ENCODE data around the gene UBAP1L. TPM values are rescaled to one million over a fixed set of nuclear protein-coding genes. Genes with fewer than 3 reads are reported as not detected.

UBAP1L gene
- polyA plus RNA-seq, 1 donor (not counting 4 experiments of a cell fraction or from before 2014, with no cell fraction given), result 0.55 TPM

DNA sequence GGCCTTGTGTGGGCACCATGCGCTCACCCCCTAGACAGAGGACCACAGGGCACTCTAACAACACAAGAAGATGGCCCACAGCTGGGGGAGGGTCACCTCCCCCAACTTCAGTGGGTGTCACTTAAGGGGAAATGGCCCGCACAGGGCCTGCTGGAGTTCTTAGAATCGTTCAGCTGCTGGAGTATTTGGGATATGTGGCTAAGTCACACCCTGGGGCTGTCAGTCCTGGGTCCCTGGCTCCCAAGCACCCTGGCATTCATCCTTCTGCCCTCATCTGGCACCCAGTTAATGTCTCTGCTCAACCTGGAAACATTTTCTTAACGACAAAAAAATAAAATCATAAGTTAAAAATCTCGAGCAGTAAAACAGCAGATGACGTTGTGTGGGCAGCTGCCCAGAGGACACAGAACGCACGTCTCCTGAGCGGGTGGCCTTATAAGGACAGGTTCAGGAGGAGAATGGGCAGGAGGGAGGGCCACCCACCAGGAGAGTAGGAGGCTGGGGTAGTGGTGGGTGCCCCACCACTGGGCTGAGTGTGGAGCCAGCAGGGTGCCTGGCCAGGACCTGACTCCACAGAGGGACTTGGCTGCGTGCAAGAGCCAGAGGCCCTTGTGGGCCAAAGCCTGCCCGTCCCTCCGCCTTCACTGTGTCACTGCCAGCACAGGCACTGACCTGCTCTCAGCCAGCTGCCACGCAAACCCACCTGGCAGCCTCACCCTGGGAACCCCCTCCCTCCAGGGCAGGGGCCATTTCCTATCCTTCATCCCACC lies 26.9 kb downstream of the UBAP1L start:
- Histone ChIP-seq H3K27ac (ENCODE audit: control insufficient read depth, insufficient read depth, low read length) (no peak overlapping the region), H3K27me3 (ENCODE audit: control insufficient read depth, extremely low read depth, insufficient read depth, low read length) (peaks cover 7% of the 10 kb centered on the region), H3K79me2 (ENCODE audit: control insufficient read depth, insufficient read depth, low read length) (no peaks in the 10 kb centered on the region), H3K36me3 (ENCODE audit: control insufficient read depth in 2 of 2, extremely low read depth in 1 of 2, insufficient read depth in 2 of 2, low read length in 2 of 2) (no peaks in the 10 kb centered on the region), H3K4me1 (ENCODE audit: control insufficient read depth, extremely low read depth, insufficient read depth, low read length) (peaks cover 4% of the 10 kb centered on the region), H3K9ac (ENCODE audit: control insufficient read depth, extremely low read depth, insufficient read depth, low read length) (no peak overlapping the region), H3K9me3 (ENCODE audit: control insufficient read depth, low read depth, low read length) (no peaks in the 10 kb centered on the region), H3K4me2 (ENCODE audit: control insufficient read depth, extremely low read depth, insufficient read depth, low read depth, low read length) (no peak overlapping the region), H3K9me1 (ENCODE audit: control insufficient read depth, extremely low read depth, insufficient read depth, low read length) (no peaks in the 10 kb centered on the region), H2AFZ (ENCODE audit: control insufficient read depth, low read length) (no peak overlapping the region), H3K4me3 (ENCODE audit: control insufficient read depth in 2 of 3, extremely low read depth in 1 of 3, insufficient read depth in 2 of 3, low read depth in 1 of 3, low read length in 3 of 3) (no peak overlapping the region), H4K20me1 (ENCODE audit: control insufficient read depth, extremely low read depth, insufficient read depth, low read length) (no peaks in the 10 kb centered on the region)
- no peak for TF ChIP-seq EZH2 (IDR thresholded peaks at IDR 0.05; ENCODE audit: low read length)
- TF ChIP-seq, protein P1, sequence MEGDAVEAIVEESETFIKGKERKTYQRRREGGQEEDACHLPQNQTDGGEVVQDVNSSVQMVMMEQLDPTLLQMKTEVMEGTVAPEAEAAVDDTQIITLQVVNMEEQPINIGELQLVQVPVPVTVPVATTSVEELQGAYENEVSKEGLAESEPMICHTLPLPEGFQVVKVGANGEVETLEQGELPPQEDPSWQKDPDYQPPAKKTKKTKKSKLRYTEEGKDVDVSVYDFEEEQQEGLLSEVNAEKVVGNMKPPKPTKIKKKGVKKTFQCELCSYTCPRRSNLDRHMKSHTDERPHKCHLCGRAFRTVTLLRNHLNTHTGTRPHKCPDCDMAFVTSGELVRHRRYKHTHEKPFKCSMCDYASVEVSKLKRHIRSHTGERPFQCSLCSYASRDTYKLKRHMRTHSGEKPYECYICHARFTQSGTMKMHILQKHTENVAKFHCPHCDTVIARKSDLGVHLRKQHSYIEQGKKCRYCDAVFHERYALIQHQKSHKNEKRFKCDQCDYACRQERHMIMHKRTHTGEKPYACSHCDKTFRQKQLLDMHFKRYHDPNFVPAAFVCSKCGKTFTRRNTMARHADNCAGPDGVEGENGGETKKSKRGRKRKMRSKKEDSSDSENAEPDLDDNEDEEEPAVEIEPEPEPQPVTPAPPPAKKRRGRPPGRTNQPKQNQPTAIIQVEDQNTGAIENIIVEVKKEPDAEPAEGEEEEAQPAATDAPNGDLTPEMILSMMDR (optimal IDR thresholded peaks at IDR 0.05 in 1 of 3, IDR thresholded peaks at IDR 0.05 in 1 of 3, conservative IDR thresholded peaks at IDR 0.05 in 1 of 3; ENCODE audit: extremely low read depth in 1 of 3, insufficient read depth in 2 of 3, low read length in 3 of 3), result no peak
- no peak for DNase-seq (ENCODE audit: low read depth, low spot score)
- no peak for FAIRE-seq
- dilution Hi-C loops (cut with MboI; ENCODE audit: extremely low pct_ligation_motif_present, low sequenced_read_pairs), result no loop called here

DNA sequence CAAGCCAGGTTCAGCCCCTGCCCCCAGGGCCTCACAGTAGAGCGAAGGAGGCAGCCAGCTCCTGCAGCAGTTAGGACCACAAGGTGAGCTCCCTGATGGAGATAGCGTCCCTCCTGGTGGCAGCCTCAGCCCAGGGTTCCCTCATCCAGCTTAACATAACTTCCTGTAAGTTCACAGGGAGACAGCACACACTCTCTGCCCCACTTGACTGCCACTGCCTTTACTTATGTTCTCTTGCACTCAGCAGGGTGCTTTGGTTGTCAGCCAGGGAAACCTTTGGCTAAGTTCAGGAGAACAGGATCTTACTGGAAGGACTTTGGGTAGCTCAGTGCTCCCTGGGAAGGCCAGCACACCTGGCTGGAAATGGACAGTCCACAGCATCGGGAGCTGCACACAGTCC lies 27.6 kb downstream of the UBAP1L start:
- no peak overlapping the region for H3K9ac ChIP-seq (ENCODE audit: control insufficient read depth, extremely low read depth, insufficient read depth, low read length)
- H3K9me1 ChIP-seq (ENCODE audit: control insufficient read depth, extremely low read depth, insufficient read depth, low read length), result no peaks in the 10 kb centered on the region
- DNase-seq (ENCODE audit: low read depth, low spot score), result no peak
- H3K79me2 ChIP-seq (ENCODE audit: control insufficient read depth, insufficient read depth, low read length), result no peaks in the 10 kb centered on the region
- H3K4me3 ChIP-seq (ENCODE audit: control insufficient read depth in 2 of 3, extremely low read depth in 1 of 3, insufficient read depth in 2 of 3, low read depth in 1 of 3, low read length in 3 of 3), result no peak overlapping the region
- no peak overlapping the region for H3K4me2 ChIP-seq (ENCODE audit: control insufficient read depth, extremely low read depth, insufficient read depth, low read depth, low read length)
- no peak overlapping the region for H2AFZ ChIP-seq (ENCODE audit: control insufficient read depth, low read length)
- dilution Hi-C loops (cut with MboI; ENCODE audit: extremely low pct_ligation_motif_present, low sequenced_read_pairs), result no loop called here
- TF ChIP-seq EZH2 (IDR thresholded peaks at IDR 0.05; ENCODE audit: low read length), result no peak
- TF ChIP-seq, protein P1 (optimal IDR thresholded peaks at IDR 0.05 in 1 of 3, IDR thresholded peaks at IDR 0.05 in 1 of 3, conservative IDR thresholded peaks at IDR 0.05 in 1 of 3; ENCODE audit: extremely low read depth in 1 of 3, insufficient read depth in 2 of 3, low read length in 3 of 3), result no peak
- peaks cover 4% of the 10 kb centered on the region for H3K4me1 ChIP-seq (ENCODE audit: control insufficient read depth, extremely low read depth, insufficient read depth, low read length)
- peaks cover 10% of the 10 kb centered on the region for H3K27me3 ChIP-seq (ENCODE audit: control insufficient read depth, extremely low read depth, insufficient read depth, low read length)
- no peaks in the 10 kb centered on the region for H4K20me1 ChIP-seq (ENCODE audit: control insufficient read depth, extremely low read depth, insufficient read depth, low read length)
- FAIRE-seq, result no peak
- H3K9me3 ChIP-seq (ENCODE audit: control insufficient read depth, low read depth, low read length), result no peaks in the 10 kb centered on the region
- H3K36me3 ChIP-seq (ENCODE audit: control insufficient read depth in 2 of 2, extremely low read depth in 1 of 2, insufficient read depth in 2 of 2, low read length in 2 of 2), result no peaks in the 10 kb centered on the region
- H3K27ac ChIP-seq (ENCODE audit: control insufficient read depth, insufficient read depth, low read length), result no peak overlapping the region

Data from keratinocyte (primary cell).